Measurements from ENCODE around the gene SLC7A6.

GRCh38 chr16:68244481-68244902 is 19.8 kb upstream of the SLC7A6 start:
- TF ChIP-seq, protein P1, sequence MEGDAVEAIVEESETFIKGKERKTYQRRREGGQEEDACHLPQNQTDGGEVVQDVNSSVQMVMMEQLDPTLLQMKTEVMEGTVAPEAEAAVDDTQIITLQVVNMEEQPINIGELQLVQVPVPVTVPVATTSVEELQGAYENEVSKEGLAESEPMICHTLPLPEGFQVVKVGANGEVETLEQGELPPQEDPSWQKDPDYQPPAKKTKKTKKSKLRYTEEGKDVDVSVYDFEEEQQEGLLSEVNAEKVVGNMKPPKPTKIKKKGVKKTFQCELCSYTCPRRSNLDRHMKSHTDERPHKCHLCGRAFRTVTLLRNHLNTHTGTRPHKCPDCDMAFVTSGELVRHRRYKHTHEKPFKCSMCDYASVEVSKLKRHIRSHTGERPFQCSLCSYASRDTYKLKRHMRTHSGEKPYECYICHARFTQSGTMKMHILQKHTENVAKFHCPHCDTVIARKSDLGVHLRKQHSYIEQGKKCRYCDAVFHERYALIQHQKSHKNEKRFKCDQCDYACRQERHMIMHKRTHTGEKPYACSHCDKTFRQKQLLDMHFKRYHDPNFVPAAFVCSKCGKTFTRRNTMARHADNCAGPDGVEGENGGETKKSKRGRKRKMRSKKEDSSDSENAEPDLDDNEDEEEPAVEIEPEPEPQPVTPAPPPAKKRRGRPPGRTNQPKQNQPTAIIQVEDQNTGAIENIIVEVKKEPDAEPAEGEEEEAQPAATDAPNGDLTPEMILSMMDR (IDR thresholded peaks at IDR 0.05; ENCODE audit: low read depth, low read length): no peak
- TF ChIP-seq EZH2phosphoT487 (IDR thresholded peaks at IDR 0.05; ENCODE audit: low read depth): no peak
